ENCODE results near the gene SLMAP. TPM values are rescaled to one million over a fixed set of nuclear protein-coding genes. Genes with fewer than 3 reads are reported as not detected.

Gene SLMAP
- total RNA-seq, 1 experiment from 2014 or later, result 79.5 TPM

GRCh38 chr3:57927916-57928315, 171.8 kb downstream of the SLMAP start:
- no peak for DNase-seq (ENCODE audit: low spot score)
- no peak overlapping the region for H3K4me3 Mint-ChIP-seq
- H3K9me3 Mint-ChIP-seq, result no peaks in the 10 kb centered on the region
- ChIA-PET CTCF (no interaction called here), POLR2A (no interaction called here)
- no peak overlapping the region for H3K27ac Mint-ChIP-seq
- no peaks in the 10 kb centered on the region for H3K4me1 Mint-ChIP-seq
- no peak for TF ChIP-seq SOX15 (CRISPR knock-in tag; IDR thresholded peaks at IDR 0.05)
- TF ChIP-seq TCF7 (CRISPR knock-in tag; IDR thresholded peaks at IDR 0.05; ENCODE audit: low read depth), result no peak
- no peak for TF ChIP-seq PREB (CRISPR knock-in tag; IDR thresholded peaks at IDR 0.05; ENCODE audit: borderline replicate concordance)
- no peak for TF ChIP-seq MYBL2 (CRISPR knock-in tag; IDR thresholded peaks at IDR 0.05)
- no peak for TF ChIP-seq ATF6 (CRISPR knock-in tag; IDR thresholded peaks at IDR 0.05)
- TF ChIP-seq KAT7 (CRISPR knock-in tag; IDR thresholded peaks at IDR 0.05; ENCODE audit: borderline replicate concordance), result no peak
- TF ChIP-seq TEAD1 (CRISPR knock-in tag; IDR thresholded peaks at IDR 0.05), result no peak
- no peak for ATAC-seq
- H3K27me3 Mint-ChIP-seq (ENCODE audit: low read depth), result no peaks in the 10 kb centered on the region
- peaks cover 13% of the 10 kb centered on the region for H3K36me3 Mint-ChIP-seq

GRCh38 chr3:57928511-57928910, 172.4 kb downstream of the SLMAP start:
- Mint-ChIP-seq H3K27ac (no peak overlapping the region), H3K36me3 (peaks cover 9% of the 10 kb centered on the region), H3K4me1 (peaks cover 5% of the 10 kb centered on the region), H3K9me3 (no peaks in the 10 kb centered on the region), H3K27me3 (ENCODE audit: low read depth) (no peaks in the 10 kb centered on the region), H3K4me3 (no peak overlapping the region)
- POLR2A ChIA-PET, result no interaction called here
- DNase-seq (ENCODE audit: low spot score) (no peak), ATAC-seq (no peak)
- CTCF ChIA-PET, result no interaction called here
- TF ChIP-seq TP53 (CRISPR knock-in tag; IDR thresholded peaks at IDR 0.05) (no peak), OVOL2 (CRISPR knock-in tag; IDR thresholded peaks at IDR 0.05; ENCODE audit: borderline replicate concordance) (no peak), FOXP4 (CRISPR knock-in tag; IDR thresholded peaks at IDR 0.05) (no peak), FOXK1 (CRISPR knock-in tag; IDR thresholded peaks at IDR 0.05) (no peak), GRHL2 (CRISPR knock-in tag; IDR thresholded peaks at IDR 0.05; ENCODE audit: insufficient replicate concordance, severe bottlenecking) (no peak), NFATC4 (CRISPR knock-in tag; IDR thresholded peaks at IDR 0.05) (no peak), IRF2 (CRISPR knock-in tag; IDR thresholded peaks at IDR 0.05; ENCODE audit: borderline replicate concordance, low read depth) (no peak)

- TF ChIP-seq FOXK1 (CRISPR knock-in tag; IDR thresholded peaks at IDR 0.05), result no peak
- TF ChIP-seq TEAD4 (CRISPR knock-in tag; IDR thresholded peaks at IDR 0.05), result no peak
- TF ChIP-seq SP1 (CRISPR knock-in tag; conservative IDR thresholded peaks at IDR 0.05), result no peak
- TF ChIP-seq ELF4 (CRISPR knock-in tag; IDR thresholded peaks at IDR 0.05; ENCODE audit: low read depth), result no peak
- Mint-ChIP-seq H3K27me3 (ENCODE audit: low read depth) (no peaks in the 10 kb centered on the region), H3K27ac (no peak overlapping the region), H3K4me1 (peaks cover 8% of the 10 kb centered on the region), H3K4me3 (no peak overlapping the region), H3K9me3 (no peaks in the 10 kb centered on the region), H3K36me3 (peaks cover 6% of the 10 kb centered on the region; the same call in 1 of the 2 replicates)
- ChIA-PET POLR2A (interaction anchor here (0.5 kb wide), 1 partner anchor 38 kb away, joined by 4 read pairs; no protein-coding TSS in a partner anchor), CTCF (no interaction called here)
- ATAC-seq (no peak), DNase-seq (ENCODE audit: low spot score) (no peak)
These were observed 173.9 kb downstream of the SLMAP start for GRCh38 chr3:57929988-57930387.

All from WTC11 (cell line).